Measurements from ENCODE around the gene INTS12. TPM values are rescaled to one million over a fixed set of nuclear protein-coding genes. Genes with fewer than 3 reads are reported as not detected.

The INTS12 gene, protein sequence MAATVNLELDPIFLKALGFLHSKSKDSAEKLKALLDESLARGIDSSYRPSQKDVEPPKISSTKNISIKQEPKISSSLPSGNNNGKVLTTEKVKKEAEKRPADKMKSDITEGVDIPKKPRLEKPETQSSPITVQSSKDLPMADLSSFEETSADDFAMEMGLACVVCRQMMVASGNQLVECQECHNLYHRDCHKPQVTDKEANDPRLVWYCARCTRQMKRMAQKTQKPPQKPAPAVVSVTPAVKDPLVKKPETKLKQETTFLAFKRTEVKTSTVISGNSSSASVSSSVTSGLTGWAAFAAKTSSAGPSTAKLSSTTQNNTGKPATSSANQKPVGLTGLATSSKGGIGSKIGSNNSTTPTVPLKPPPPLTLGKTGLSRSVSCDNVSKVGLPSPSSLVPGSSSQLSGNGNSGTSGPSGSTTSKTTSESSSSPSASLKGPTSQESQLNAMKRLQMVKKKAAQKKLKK
- 18.6 and 21.7 TPM in 2 replicates for total RNA-seq

DNA sequence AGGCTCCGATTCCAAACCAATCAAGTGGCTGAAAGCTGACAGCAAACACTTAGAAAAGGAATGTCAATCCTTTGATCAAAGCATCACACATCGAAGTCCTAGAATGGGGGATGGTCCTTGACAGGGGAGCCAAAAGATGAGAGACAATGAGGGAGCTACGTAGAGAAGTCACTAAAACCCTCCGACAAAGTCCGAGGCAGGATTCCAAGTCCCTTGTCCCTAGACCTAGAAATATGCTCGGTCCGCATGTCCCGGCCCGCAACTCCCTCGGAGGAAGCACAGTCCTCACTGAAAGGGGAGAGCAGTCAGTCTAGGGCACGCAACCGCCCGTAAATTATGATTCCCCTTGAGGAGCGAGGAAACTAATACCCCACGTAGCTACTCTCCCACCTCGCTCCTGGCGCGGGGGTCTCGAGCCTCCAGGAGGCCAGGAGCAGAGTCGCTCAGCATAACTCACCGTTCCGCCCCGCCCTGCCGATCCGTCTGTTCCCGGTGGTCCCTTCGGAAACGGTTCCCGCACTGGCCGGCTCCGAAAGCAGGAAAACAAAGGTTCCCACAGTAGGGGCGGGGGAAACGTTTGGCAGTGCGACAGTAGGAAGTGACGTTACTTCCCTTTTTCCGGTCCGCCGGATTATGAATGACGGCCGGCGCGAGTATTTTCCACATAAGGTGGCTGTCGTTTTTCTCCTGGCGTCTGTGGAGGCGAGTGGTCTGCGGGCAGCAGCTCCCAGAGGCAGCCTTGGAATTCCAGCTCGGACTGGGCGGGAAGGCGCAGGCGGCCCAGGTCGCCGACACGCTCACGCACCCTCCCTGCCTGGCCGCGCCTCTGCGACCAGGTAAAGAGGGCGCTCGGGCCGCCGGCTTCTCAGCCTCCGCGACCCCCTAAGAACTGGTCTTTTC is at the start of gene INTS12, which contains the start of gene GSTCD:
TSS of gene INTS12 (minus strand) at position 509 of the 900 bp plus-strand sequence. CDS start 8,684 bp downstream, outside the sequence.
TSS of gene GSTCD (plus strand) at position 604 of the 900 bp plus-strand sequence. CDS start 8,830 bp downstream, outside the sequence.

Other genes starting within 250 kb of the INTS12 start
- gene PPA2, start 234.6 kb downstream of the INTS12 start, total RNA-seq = 138 and 148 TPM in 2 replicates
- under 0.01 TPM in 1 of 2 replicates, not detected in the other for gene ARHGEF38, start 156.1 kb downstream of the INTS12 start, total RNA-seq
- 11.1 and 17.9 TPM in 2 replicates for gene GSTCD, start 95 bp upstream of the INTS12 start, total RNA-seq
- gene NPNT, start 186.8 kb upstream of the INTS12 start, total RNA-seq = 5.2 and 7.1 TPM in 2 replicates

All from airway epithelial cell (primary cell).